Neural cell (in vitro differentiated cells): ENCODE data around the gene H19. TPM values are rescaled to one million over a fixed set of nuclear protein-coding genes. Genes with fewer than 3 reads are reported as not detected.

Source experiments
- H2AFZ ChIP-seq: fragments of 200-600, 300-800 bp; sonication (generic), shearing (Covaris generic); 2 replicates; pipeline ENCODE4 v1.6.0; 2014; ENCODE audit warnings: low read depth, mild to moderate bottlenecking, antibody characterized with exemption, low read length, moderate library complexity
- H3F3A ChIP-seq: fragments of 200-600 bp; shearing (Covaris generic); 2 replicates; pipeline ENCODE4 v1.6.1; 2016; ENCODE audit warnings: mild to moderate bottlenecking, moderate library complexity, mixed read lengths, antibody characterized with exemption, low read length; ENCODE audit not compliant: insufficient read depth, poor library complexity, severe bottlenecking
- H3K27ac ChIP-seq: fragments of 200-600, 300-800 bp; sonication (generic), shearing (Covaris generic); 2 replicates; pipeline ENCODE4 v1.5.1; 2014; ENCODE audit warnings: mild to moderate bottlenecking, low read length, moderate library complexity
- H3K27me3 ChIP-seq: fragments of 300-800, 200-600 bp; sonication (generic), shearing (Covaris generic); 2 replicates; pipeline ENCODE4 v1.6.0; 2014; ENCODE audit warnings: mild to moderate bottlenecking, low read depth, low read length, moderate library complexity; ENCODE audit not compliant: insufficient read depth
- H3K36me3 ChIP-seq: fragments of 300-800, 200-600 bp; sonication (generic), shearing (Covaris generic); 2 replicates; pipeline ENCODE4 v1.5.1; 2014; ENCODE audit warnings: mild to moderate bottlenecking, antibody characterized with exemption, low read length, moderate library complexity; ENCODE audit not compliant: insufficient read depth
- H3K4me2 ChIP-seq: fragments of 300-800, 200-600 bp; sonication (generic), shearing (Covaris generic); 2 replicates; pipeline ENCODE4 v1.6.0; 2014; ENCODE audit warnings: mild to moderate bottlenecking, low read length
- H3K4me3 ChIP-seq: fragments of 300-800, 200-600 bp; sonication (generic), shearing (Covaris generic); 2 replicates; pipeline ENCODE4 v1.5.1; 2014; ENCODE audit warnings: mild to moderate bottlenecking, low read length, moderate library complexity
- H3K79me2 ChIP-seq: fragments of 200-600 bp; shearing (Covaris generic); replicated peaks from 2 replicates; pipeline ENCODE4 v1.6.0; 2014; ENCODE audit warnings: mild to moderate bottlenecking, low read length, moderate library complexity; ENCODE audit not compliant: insufficient read depth
- H3K9ac ChIP-seq: fragments of 300-800, 200-600 bp; sonication (generic), shearing (Covaris generic); 2 replicates; pipeline ENCODE4 v1.6.1; 2016; ENCODE audit warnings: mild to moderate bottlenecking, low read length, mixed read lengths
- H3K9me2 ChIP-seq: fragments of 200-600 bp; shearing (Covaris generic); 2 replicates; pipeline ENCODE4 v1.6.1; 2016; ENCODE audit warnings: mild to moderate bottlenecking, low read length, mixed read lengths; ENCODE audit not compliant: insufficient read depth
- H3K9me3 ChIP-seq: fragments of 200-600, 300-800 bp; sonication (generic), shearing (Covaris generic); 2 replicates; pipeline ENCODE4 v1.6.1; 2016; ENCODE audit warnings: mild to moderate bottlenecking, mixed run types, low read length, moderate library complexity, mixed read lengths
- H4K20me1 ChIP-seq: fragments of 200-600 bp; shearing (Covaris generic); 2 replicates; pipeline ENCODE4 v1.6.1; 2016; ENCODE audit warnings: mild to moderate bottlenecking, mixed run types; ENCODE audit not compliant: insufficient read depth
- CTCF ChIP-seq: fragments of 450-650 bp; IDR thresholded peaks from 2 replicates; pipeline ENCODE4 v1.5.1; 2014; ENCODE audit warnings: antibody characterized with exemption, mild to moderate bottlenecking, moderate library complexity; ENCODE audit not compliant: poor library complexity, severe bottlenecking
- EP300 ChIP-seq: fragments of 450-650 bp; conservative IDR thresholded peaks from 2 replicates; pipeline ENCODE4 v1.6.1; 2014; ENCODE audit warnings: antibody characterized with exemption, mild to moderate bottlenecking, moderate library complexity; ENCODE audit not compliant: poor library complexity, severe bottlenecking
- EZH2 ChIP-seq: fragments of 200-600, 300-800 bp; shearing (Covaris generic), sonication (generic); IDR thresholded peaks from 2 replicates; pipeline ENCODE4 v1.6.1; 2014; ENCODE audit warnings: antibody characterized with exemption, low read length, borderline replicate concordance, mild to moderate bottlenecking; ENCODE audit not compliant: insufficient read depth, poor library complexity, severe bottlenecking
- MXI1 ChIP-seq: fragments of 450-650 bp; conservative IDR thresholded peaks from 2 replicates; pipeline ENCODE4 v1.6.1; 2014; ENCODE audit warnings: antibody characterized with exemption, mild to moderate bottlenecking; ENCODE audit not compliant: poor library complexity, severe bottlenecking
- POLR2AphosphoS5 ChIP-seq: IDR thresholded peaks from 2 replicates; pipeline ENCODE4 v1.6.1; 2012
- RAD21 ChIP-seq: fragments of 450-650 bp; conservative IDR thresholded peaks from 2 replicates; pipeline ENCODE4 v1.6.1; 2014; ENCODE audit warnings: antibody characterized with exemption, mild to moderate bottlenecking, moderate library complexity
- SMC3 ChIP-seq: fragments of 450-650 bp; conservative IDR thresholded peaks from 2 replicates; pipeline ENCODE4 v1.6.1; 2014; ENCODE audit warnings: antibody characterized with exemption, mild to moderate bottlenecking, moderate library complexity; ENCODE audit not compliant: poor library complexity
- TAF1 ChIP-seq: IDR thresholded peaks from 2 replicates; pipeline ENCODE4 v1.6.1; 2012; ENCODE audit warnings: low read depth
- polyA plus RNA-seq: library from polyadenylated mRNA; depleted of rRNA; stranded (reverse); fragments of >200 nt; gene quantifications from 2 replicates; pipeline ENCODE4 v1.2.3, GENCODE V29; 2014
- TF ChIP-seq, protein P1 (sequence below): IDR thresholded peaks from 2 replicates; pipeline ENCODE4 v1.6.1; 2012; ENCODE audit warnings: borderline replicate concordance

The H19 gene
- polyA plus RNA-seq, 1 donor from 2014 or later = not detected

DNA sequence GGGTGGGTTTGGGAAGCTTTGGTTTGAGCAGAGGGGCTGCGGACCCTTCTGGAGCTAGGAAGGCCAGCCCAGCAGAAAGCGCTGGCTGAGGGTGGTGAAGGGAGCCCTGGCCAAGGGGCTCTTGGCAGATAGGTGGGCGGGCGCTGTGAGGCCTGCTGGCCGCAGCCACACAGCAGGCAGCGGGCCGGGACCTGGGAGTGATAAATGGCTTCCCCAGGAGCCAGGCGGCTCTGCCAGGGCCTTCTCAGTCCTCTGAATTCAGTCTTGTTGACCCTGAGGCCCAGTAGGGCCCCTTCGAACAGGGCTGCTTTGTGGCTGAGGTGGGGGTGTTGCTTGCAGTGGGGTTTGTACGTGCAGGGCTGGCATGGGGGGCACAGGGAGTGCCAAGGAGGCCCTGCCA lies 33.4 kb upstream of the H19 start:
- TF ChIP-seq CTCF (no peak), SMC3 (no peak), EZH2 (no peak), EP300 (no peak), TAF1 (no peak), POLR2AphosphoS5 (no peak), RAD21 (no peak), MXI1 (no peak)
- TF ChIP-seq, protein P1, sequence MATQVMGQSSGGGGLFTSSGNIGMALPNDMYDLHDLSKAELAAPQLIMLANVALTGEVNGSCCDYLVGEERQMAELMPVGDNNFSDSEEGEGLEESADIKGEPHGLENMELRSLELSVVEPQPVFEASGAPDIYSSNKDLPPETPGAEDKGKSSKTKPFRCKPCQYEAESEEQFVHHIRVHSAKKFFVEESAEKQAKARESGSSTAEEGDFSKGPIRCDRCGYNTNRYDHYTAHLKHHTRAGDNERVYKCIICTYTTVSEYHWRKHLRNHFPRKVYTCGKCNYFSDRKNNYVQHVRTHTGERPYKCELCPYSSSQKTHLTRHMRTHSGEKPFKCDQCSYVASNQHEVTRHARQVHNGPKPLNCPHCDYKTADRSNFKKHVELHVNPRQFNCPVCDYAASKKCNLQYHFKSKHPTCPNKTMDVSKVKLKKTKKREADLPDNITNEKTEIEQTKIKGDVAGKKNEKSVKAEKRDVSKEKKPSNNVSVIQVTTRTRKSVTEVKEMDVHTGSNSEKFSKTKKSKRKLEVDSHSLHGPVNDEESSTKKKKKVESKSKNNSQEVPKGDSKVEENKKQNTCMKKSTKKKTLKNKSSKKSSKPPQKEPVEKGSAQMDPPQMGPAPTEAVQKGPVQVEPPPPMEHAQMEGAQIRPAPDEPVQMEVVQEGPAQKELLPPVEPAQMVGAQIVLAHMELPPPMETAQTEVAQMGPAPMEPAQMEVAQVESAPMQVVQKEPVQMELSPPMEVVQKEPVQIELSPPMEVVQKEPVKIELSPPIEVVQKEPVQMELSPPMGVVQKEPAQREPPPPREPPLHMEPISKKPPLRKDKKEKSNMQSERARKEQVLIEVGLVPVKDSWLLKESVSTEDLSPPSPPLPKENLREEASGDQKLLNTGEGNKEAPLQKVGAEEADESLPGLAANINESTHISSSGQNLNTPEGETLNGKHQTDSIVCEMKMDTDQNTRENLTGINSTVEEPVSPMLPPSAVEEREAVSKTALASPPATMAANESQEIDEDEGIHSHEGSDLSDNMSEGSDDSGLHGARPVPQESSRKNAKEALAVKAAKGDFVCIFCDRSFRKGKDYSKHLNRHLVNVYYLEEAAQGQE = no peak
- no peaks in the 10 kb centered on the region for H3K9me2 ChIP-seq
- no peaks in the 10 kb centered on the region for H3K27me3 ChIP-seq
- H3F3A ChIP-seq = no peaks in the 10 kb centered on the region
- H3K4me2 ChIP-seq = no peak overlapping the region
- no peaks in the 10 kb centered on the region for H4K20me1 ChIP-seq
- H2AFZ ChIP-seq = no peak overlapping the region
- no peaks in the 10 kb centered on the region for H3K79me2 ChIP-seq
- no peak overlapping the region for H3K4me3 ChIP-seq
- H3K9me3 ChIP-seq = no peaks in the 10 kb centered on the region
- no peaks in the 10 kb centered on the region for H3K36me3 ChIP-seq
- H3K9ac ChIP-seq = no peak overlapping the region
- H3K27ac ChIP-seq = no peak overlapping the region

DNA sequence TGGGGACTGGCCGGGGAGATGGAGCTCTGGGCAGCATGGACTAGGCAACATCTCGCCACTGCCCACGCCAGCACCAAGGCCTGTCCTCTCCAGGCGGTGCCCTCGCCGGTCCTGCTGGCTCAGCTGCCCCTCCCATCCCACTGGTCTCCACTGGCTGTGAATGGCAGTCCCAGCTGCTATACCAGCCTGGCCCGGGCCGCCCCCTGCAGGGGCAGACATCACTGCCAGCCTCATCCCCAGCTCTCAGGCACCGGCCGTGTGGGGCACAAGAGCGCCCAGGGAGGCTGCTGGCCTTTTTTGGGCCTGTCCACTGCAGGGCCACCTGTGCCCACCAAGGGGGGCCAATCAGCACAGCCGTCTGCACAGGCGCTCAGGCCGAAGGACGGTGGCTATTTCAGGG lies 30.1 kb upstream of the H19 start:
- no peak overlapping the region for H3K9ac ChIP-seq
- H3K4me2 ChIP-seq = no peak overlapping the region
- no peak overlapping the region for H3K27ac ChIP-seq
- no peaks in the 10 kb centered on the region for H3F3A ChIP-seq
- no peaks in the 10 kb centered on the region for H3K79me2 ChIP-seq
- H3K9me3 ChIP-seq = no peaks in the 10 kb centered on the region
- no peaks in the 10 kb centered on the region for H3K9me2 ChIP-seq
- H2AFZ ChIP-seq = no peak overlapping the region
- no peaks in the 10 kb centered on the region for H3K36me3 ChIP-seq
- H4K20me1 ChIP-seq = no peaks in the 10 kb centered on the region
- H3K4me3 ChIP-seq = no peak overlapping the region
- TF ChIP-seq MXI1 (no peak), EZH2 (no peak), TAF1 (no peak), CTCF (no peak), RAD21 (no peak), SMC3 (no peak), POLR2AphosphoS5 (no peak), EP300 (no peak)
- TF ChIP-seq, protein P1 = no peak
- no peaks in the 10 kb centered on the region for H3K27me3 ChIP-seq
